Fibroblast of skin of left quadriceps (primary cell): ENCODE measurements around the gene PPP1R12C.
"Not testable (repeated sequence)": the region's sequence is repeated elsewhere in the genome, so short reads cannot be mapped to it uniquely, and the experiment has no call there.

ENCODE experiments used
- DNase-seq, 2 experiments: peaks; one replicate each; pipeline ENCODE4 v3.0.0-alpha.2; 2013; ENCODE audit warnings: low read depth in 2 of 2

PPP1R12C gene

GRCh38 chr19:55076321-55076720, 41.1 kb downstream of the PPP1R12C start:
- no peak for DNase-seq

GRCh38 chr19:55075371-55075998, 42.0 kb downstream of the PPP1R12C start, which contains the start of gene EPS8L1:
Gene EPS8L1, plus strand, starts transcription at chr19:55075869. Its CDS starts 576 bp downstream, at chr19:55076445.
- no peak for DNase-seq

GRCh38 chr19:55071913-55072312, 45.5 kb downstream of the PPP1R12C start:
- DNase-seq: no peak

GRCh38 chr19:55071129-55071502, 46.3 kb downstream of the PPP1R12C start:
- DNase-seq: no peak

- DNase-seq: no peak
These were observed 46.8 kb downstream of the PPP1R12C start for GRCh38 chr19:55070466-55071128.

GRCh38 chr19:55069865-55070197, 47.6 kb downstream of the PPP1R12C start:
- no peak for DNase-seq

- DNase-seq: no peak
These were observed 48.2 kb downstream of the PPP1R12C start for GRCh38 chr19:55068950-55069864.

GRCh38 chr19:55067869-55068268, 49.6 kb downstream of the PPP1R12C start:
- DNase-seq: no peak

GRCh38 chr19:55066107-55066709, 51.2 kb downstream of the PPP1R12C start:
- DNase-seq: no peak

GRCh38 chr19:55065516-55065915, 51.9 kb downstream of the PPP1R12C start:
- not testable (repeated sequence) for DNase-seq

GRCh38 chr19:55063492-55063843, 54.0 kb downstream of the PPP1R12C start:
- DNase-seq: no peak

GRCh38 chr19:55062735-55063491, 54.5 kb downstream of the PPP1R12C start, which contains the start of gene RDH13:
Gene RDH13, minus strand, starts transcription at chr19:55063148. Its CDS starts 116 bp downstream, at chr19:55063032.
- DNase-seq: peak; percentile 80 to 82

- not testable (repeated sequence) for DNase-seq
These were observed 57.1 kb downstream of the PPP1R12C start for GRCh38 chr19:55060287-55060686.

- DNase-seq: no peak
These were observed 58.4 kb downstream of the PPP1R12C start for GRCh38 chr19:55058781-55059610.

GRCh38 chr19:55056827-55057226, 60.6 kb downstream of the PPP1R12C start:
- DNase-seq: no peak

- no peak for DNase-seq
These were observed 63.7 kb downstream of the PPP1R12C start for GRCh38 chr19:55053735-55054134.

GRCh38 chr19:55050749-55051532, 66.5 kb downstream of the PPP1R12C start:
- no peak for DNase-seq

GRCh38 chr19:55048446-55048845, 69.0 kb downstream of the PPP1R12C start:
- DNase-seq: no peak

GRCh38 chr19:55047951-55048350, 69.5 kb downstream of the PPP1R12C start:
- DNase-seq: no peak
